ENCODE results near the gene OVOL2. TPM values are rescaled to one million over a fixed set of nuclear protein-coding genes. Genes with fewer than 3 reads are reported as not detected.

The OVOL2 gene
- total and polyA plus RNA-seq, 3 donors from 2014 or later = 4.8 to 22.7 (median 7.2) TPM

- H3K27me3 ChIP-seq = no peaks in the 10 kb centered on the region
- 62 to 75% methylated on average over 2 to 5 of the region's 5 CpGs for WGBS, 2 donors
- H3K36me3 ChIP-seq (ENCODE audit: low read depth, missing control alignments) = no peaks in the 10 kb centered on the region
- no peak overlapping the region for H3K27ac ChIP-seq
- no peak for DNase-seq
- H3K4me1 ChIP-seq = no peaks in the 10 kb centered on the region
- intact Hi-C loops (cut with DNase I; ENCODE audit: low total_unique reads) = no loop called here
- H3K9me3 ChIP-seq = no peaks in the 10 kb centered on the region
- TF ChIP-seq POLR2A (IDR thresholded peaks at IDR 0.05) (no peak), CTCF (IDR thresholded peaks at IDR 0.05) (no peak)
- no peak overlapping the region for H3K4me3 ChIP-seq
These were observed 23.7 kb downstream of the OVOL2 start for GRCh38 chr20:18034039-18034438.

GRCh38 chr20:18032977-18033892 is 24.5 kb downstream of the OVOL2 start:
- no peak overlapping the region for H3K27ac ChIP-seq
- TF ChIP-seq CTCF (IDR thresholded peaks at IDR 0.05) (no peak), POLR2A (IDR thresholded peaks at IDR 0.05) (no peak)
- intact Hi-C loops (cut with DNase I; ENCODE audit: low total_unique reads) = no loop called here
- 72 to 74% methylated on average over 17 of the region's 17 CpGs for WGBS, 2 donors
- no peak overlapping the region for H3K4me3 ChIP-seq
- H3K4me1 ChIP-seq = no peaks in the 10 kb centered on the region
- no peaks in the 10 kb centered on the region for H3K9me3 ChIP-seq
- no peaks in the 10 kb centered on the region for H3K36me3 ChIP-seq (ENCODE audit: low read depth, missing control alignments)
- no peaks in the 10 kb centered on the region for H3K27me3 ChIP-seq
- no peak for DNase-seq

DNA sequence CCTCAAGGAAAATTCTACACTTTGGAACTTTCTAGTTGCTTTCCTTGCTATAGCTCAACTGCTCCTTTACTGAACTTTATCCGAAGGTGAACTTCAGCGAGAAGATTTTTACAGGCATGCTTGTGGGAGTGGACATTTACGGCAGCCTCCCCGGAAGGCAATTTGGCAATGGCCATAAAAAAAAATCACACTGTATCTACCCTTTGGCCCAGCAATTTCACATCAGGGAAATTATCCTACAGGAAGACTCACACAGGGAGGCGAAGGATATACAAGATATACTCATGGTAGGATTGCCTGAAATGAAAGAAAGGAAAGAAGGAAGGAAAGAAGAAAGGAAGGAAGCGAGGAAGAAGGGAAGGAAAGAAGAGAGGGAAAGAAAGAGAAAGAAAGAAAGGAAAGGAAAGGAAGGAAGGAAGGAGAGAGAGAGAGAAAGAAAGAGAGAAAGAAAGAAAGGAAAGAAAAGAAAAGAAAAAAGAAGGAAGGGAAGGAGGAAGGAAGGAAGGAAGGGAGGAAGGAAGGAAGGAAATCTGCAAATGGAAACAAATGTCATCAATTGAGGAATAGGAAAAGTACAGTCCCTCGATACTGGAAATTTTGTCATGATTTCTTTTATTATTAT is 25.7 kb downstream of the OVOL2 start:
- H3K36me3 ChIP-seq (ENCODE audit: low read depth, missing control alignments) = no peaks in the 10 kb centered on the region
- no peak for DNase-seq
- no peak overlapping the region for H3K4me3 ChIP-seq
- no peaks in the 10 kb centered on the region for H3K27me3 ChIP-seq
- H3K4me1 ChIP-seq = no peaks in the 10 kb centered on the region
- 54 to 66% methylated on average over 7 of the region's 7 CpGs for WGBS, 2 donors
- H3K9me3 ChIP-seq = no peaks in the 10 kb centered on the region
- TF ChIP-seq CTCF (IDR thresholded peaks at IDR 0.05) (no peak), POLR2A (IDR thresholded peaks at IDR 0.05) (no peak)
- no peak overlapping the region for H3K27ac ChIP-seq
- intact Hi-C loops (cut with DNase I; ENCODE audit: low total_unique reads) = no loop called here

GRCh38 chr20:18031050-18031449 is 26.7 kb downstream of the OVOL2 start:
- no peaks in the 10 kb centered on the region for H3K27me3 ChIP-seq
- intact Hi-C loops (cut with DNase I; ENCODE audit: low total_unique reads) = no loop called here
- 83 to 89% methylated on average over 10 to 15 of the region's 15 CpGs for WGBS, 2 donors

More at GRCh38 chr20:18031050-18031449, 26.7 kb downstream of the OVOL2 start:
- no peak overlapping the region for H3K27ac ChIP-seq
- no peak for TF ChIP-seq POLR2A (IDR thresholded peaks at IDR 0.05)
- TF ChIP-seq CTCF (IDR thresholded peaks at IDR 0.05) = no peak
- H3K9me3 ChIP-seq = no peaks in the 10 kb centered on the region
- no peak for DNase-seq
- no peaks in the 10 kb centered on the region for H3K36me3 ChIP-seq (ENCODE audit: low read depth, missing control alignments)
- H3K4me3 ChIP-seq = no peak overlapping the region
- no peaks in the 10 kb centered on the region for H3K4me1 ChIP-seq
